NCI-H1105 treated with DMSO at 0.1 percent for 48 hours (cell line): ENCODE data around the gene PARD6G.

ENCODE experiments used
- DNase-seq: peaks from one replicate; lab custom pipeline; 2025; lab: John Stamatoyannopoulos, UW

The PARD6G gene

DNA sequence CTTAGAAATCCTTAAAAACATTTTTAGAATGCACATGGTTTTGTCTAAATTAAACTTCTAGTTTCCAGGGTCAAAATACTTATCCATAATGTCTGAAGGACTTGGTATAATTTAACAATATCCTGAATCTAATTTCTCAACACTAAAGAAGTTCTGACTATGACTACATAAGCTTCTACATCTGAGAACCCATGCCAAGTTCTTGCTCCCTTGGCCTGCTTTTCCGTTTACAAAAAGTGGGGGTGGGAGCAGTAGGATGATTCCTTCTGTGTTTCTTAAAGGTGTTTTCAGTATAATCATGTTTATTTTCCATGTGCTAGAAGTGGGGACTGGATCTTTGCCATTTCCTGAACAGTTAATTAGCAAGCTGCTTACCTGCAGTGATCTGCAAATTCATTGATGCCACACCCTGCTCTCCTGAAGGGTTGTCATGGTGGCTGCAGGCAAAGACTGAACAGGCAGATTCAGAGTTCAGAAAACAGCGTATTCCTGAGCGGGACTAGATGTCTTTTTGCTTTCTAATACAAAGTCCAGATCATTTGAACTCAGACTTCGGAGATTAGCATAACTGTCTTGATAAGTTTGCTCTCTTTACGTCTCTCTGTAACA, 102.0 kb downstream of the PARD6G start:
- DNase-seq = peak; percentile 6

GRCh38 chr18:80143881-80144280, 103.4 kb downstream of the PARD6G start:
- no peak for DNase-seq

DNA sequence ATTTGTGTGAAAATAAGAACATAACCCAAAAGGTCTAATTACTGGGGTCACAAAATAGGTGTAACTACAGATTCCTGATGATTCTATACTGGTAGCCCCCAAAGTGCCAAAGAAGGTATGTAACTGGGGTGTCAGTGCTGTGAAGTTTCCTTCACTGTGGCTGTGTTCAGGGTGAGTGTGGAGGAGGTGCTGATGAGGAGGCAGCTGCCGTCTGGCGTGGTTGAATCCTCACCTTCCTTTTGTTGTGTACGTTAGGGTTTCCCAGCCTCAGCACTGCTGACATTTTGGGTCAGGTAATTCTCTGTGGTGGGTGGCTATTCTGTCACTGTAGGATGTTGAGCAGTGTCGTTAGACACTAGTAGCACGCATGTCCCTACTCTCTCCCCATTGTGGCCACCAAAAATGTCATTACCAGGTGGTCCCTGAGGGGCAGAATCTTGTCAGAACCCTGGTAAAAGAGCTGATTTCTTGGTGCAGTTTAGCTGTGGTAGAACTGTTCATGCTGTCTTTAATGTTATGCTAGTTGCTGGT, 106.8 kb downstream of the PARD6G start:
- DNase-seq = no peak

GRCh38 chr18:80137976-80138375, 109.3 kb downstream of the PARD6G start:
- DNase-seq = no peak

DNA sequence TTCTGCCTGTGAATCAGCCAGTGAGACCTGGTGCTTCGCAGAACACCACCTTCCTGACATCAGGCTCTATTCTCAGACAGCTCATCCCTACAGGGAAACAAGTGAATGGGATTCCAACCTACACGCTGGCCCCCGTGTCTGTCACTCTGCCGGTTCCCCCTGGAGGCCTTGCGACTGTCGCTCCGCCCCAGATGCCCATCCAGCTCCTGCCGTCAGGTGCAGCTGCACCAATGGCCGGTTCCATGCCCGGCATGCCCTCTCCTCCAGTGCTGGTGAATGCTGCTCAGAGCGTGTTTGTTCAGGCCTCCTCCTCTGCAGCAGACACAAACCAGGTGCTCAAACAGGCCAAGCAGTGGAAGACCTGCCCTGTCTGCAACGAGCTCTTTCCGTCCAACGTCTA, 110.2 kb downstream of the PARD6G start:
- no peak for DNase-seq

GRCh38 chr18:80136679-80137078, 110.6 kb downstream of the PARD6G start:
- no peak for DNase-seq

GRCh38 chr18:80135136-80135535, 112.2 kb downstream of the PARD6G start:
- DNase-seq = no peak

DNA sequence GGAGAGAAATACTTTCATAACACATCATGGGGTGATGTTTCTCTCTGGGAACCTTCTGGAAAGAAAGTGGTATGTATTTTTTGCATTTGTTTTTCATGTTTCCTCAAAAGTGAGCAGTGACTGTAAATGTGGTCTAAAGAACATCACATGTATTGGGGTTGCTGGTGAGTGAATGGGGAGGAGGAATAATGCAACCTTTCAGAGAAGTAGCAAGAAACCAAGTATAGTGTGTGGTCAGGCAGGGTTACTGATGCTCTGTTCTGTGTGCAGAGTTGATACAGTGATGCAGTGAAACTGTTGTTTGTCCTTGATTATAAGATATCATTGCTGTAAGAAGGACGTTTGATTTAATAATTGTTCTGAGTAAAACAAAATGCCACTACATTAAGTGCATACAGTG, 114.2 kb downstream of the PARD6G start:
- DNase-seq = no peak

DNA sequence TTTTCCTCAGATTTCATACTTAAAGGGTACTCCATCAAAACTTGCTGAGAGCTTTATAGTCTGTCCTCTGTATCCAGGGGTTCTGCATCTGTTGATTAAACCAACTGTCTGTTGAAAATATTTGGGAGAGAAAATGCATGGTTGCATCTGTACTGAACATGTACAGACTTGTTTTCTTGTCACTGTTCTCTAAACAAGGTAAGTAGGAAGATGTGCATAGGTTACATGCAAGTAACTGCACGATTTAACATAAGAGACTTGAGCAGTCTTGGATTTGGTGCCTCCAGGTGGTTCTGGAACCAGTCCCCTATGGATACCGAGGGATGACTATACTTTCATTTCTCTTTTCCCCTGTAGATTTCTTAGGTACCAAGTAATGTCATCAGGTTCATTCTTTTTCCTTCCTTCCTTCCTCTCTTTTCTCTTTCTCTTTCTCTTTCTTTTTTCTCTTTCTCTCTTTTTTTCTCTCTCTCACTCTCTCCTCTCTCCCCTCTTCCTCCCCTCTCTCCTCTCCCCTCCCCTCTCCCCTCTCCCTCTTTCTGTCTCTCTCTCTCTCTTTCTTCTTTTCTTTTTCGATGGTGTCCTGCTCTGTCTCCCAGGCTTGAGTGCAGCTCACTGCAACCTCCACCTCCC, 115.0 kb downstream of the PARD6G start:
- no peak for DNase-seq

GRCh38 chr18:80130555-80130954, 116.8 kb downstream of the PARD6G start:
- no peak for DNase-seq

- no peak for DNase-seq
Observed at GRCh38 chr18:80129672-80130367, 117.5 kb downstream of the PARD6G start.

DNA sequence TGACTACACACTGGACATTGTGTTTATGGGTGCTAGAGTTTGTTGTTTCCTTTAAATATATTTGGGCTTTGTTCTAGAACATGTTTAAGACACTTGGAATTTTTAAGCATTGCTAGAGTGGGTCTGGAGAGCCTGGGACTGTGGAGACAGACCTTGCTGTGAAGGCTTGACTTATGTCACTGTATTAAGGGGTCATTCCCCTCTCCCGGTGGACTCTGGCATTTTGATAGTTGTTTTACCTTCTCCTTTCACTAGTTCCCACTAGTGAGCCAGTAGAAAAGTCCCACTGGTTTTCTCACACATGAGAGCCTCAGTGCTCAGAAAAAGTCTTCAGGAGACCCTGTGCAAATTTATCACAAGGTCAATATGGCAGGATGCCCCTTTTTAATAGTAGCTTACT, 119.7 kb downstream of the PARD6G start:
- DNase-seq = no peak

GRCh38 chr18:80126797-80127196, 120.5 kb downstream of the PARD6G start:
- DNase-seq = no peak

- DNase-seq = no peak
Observed at GRCh38 chr18:80124131-80124530, 123.2 kb downstream of the PARD6G start.

GRCh38 chr18:80120932-80121331, 126.4 kb downstream of the PARD6G start:
- DNase-seq = no peak

GRCh38 chr18:80119111-80119510, 128.2 kb downstream of the PARD6G start:
- no peak for DNase-seq

GRCh38 chr18:80115035-80115434, 132.3 kb downstream of the PARD6G start:
- no peak for DNase-seq

GRCh38 chr18:80112624-80113248, 134.6 kb downstream of the PARD6G start:
- DNase-seq = no peak

GRCh38 chr18:80109676-80110078, 137.6 kb downstream of the PARD6G start:
- peak; percentile 48 for DNase-seq

GRCh38 chr18:80108739-80109675, 138.3 kb downstream of the PARD6G start, which contains the start of gene ADNP2:
Gene ADNP2, plus strand, starts transcription at chr18:80109262. Its CDS starts 8,281 bp downstream, at chr18:80117543.
- DNase-seq = peak; percentile 76

GRCh38 chr18:80108121-80108536, 139.2 kb downstream of the PARD6G start:
- DNase-seq = no peak
